GM23338 (cell line): ENCODE measurements around the gene PARVA. TPM values are rescaled to one million over a fixed set of nuclear protein-coding genes. Genes with fewer than 3 reads are reported as not detected.

Experiments used
- ATAC-seq: fragments of 200-7000 bp; cut with Tn5 transposase; 3 replicates; pipeline ENCODE4 v1.9.1; 2020
- DNase-seq: peaks from one replicate; pipeline ENCODE4 v3.0.0-alpha.2; 2015; ENCODE audit warnings: low spot score
- H2AFZ ChIP-seq: fragments of 200-600 bp; sonication (generic); 2 replicates; pipeline ENCODE4 v1.8.0; 2016; ENCODE audit warnings: antibody characterized with exemption, mild to moderate bottlenecking, moderate library complexity
- H3F3A ChIP-seq: fragments of 200-600 bp; sonication (generic); replicated peaks from 2 replicates; pipeline ENCODE4 v1.8.0; 2017; ENCODE audit warnings: antibody characterized with exemption, mixed run types, low read depth
- H3K27ac ChIP-seq: fragments of 200-600 bp; sonication (generic); 2 replicates; pipeline ENCODE4 v1.6.1; 2016; ENCODE audit warnings: low read depth
- H3K27me3 ChIP-seq: fragments of 200-600 bp; sonication (generic); 2 replicates; pipeline ENCODE4 v1.8.0; 2016; ENCODE audit warnings: mild to moderate bottlenecking, mixed run types, moderate library complexity; ENCODE audit not compliant: insufficient read depth
- H3K36me3 ChIP-seq: fragments of 200-600 bp; sonication (generic); 2 replicates; pipeline ENCODE4 v1.8.0; 2016; ENCODE audit warnings: mild to moderate bottlenecking; ENCODE audit not compliant: insufficient read depth
- H3K4me1 ChIP-seq: fragments of 200-600 bp; sonication (generic); 2 replicates; pipeline ENCODE4 v1.8.0; 2016; ENCODE audit warnings: mild to moderate bottlenecking, moderate library complexity; ENCODE audit not compliant: insufficient read depth
- H3K4me2 ChIP-seq: fragments of 200-600 bp; sonication (generic); 2 replicates; pipeline ENCODE4 v1.7.1; 2017; ENCODE audit warnings: mixed run types
- H3K4me3 ChIP-seq: fragments of 200-600 bp; sonication (generic); 2 replicates; pipeline ENCODE4 v1.6.1; 2016; ENCODE audit warnings: mixed run types
- H3K79me2 ChIP-seq: fragments of 200-600 bp; sonication (generic); replicated peaks from 2 replicates; pipeline ENCODE4 v1.8.0; 2017; ENCODE audit warnings: mild to moderate bottlenecking; ENCODE audit not compliant: insufficient read depth
- H3K9me2 ChIP-seq: fragments of 200-600 bp; sonication (generic); 2 replicates; pipeline ENCODE4 v1.8.0; 2017; ENCODE audit not compliant: insufficient read depth
- H4K20me1 ChIP-seq: fragments of 200-600 bp; sonication (generic); replicated peaks from 2 replicates; pipeline ENCODE4 v1.8.0; 2017; ENCODE audit warnings: mild to moderate bottlenecking; ENCODE audit not compliant: insufficient read depth
- H3K27ac Mint-ChIP-seq: 2 replicates; pipeline ENCODE4 v1.8.0; 2020; ENCODE audit warnings: inconsistent platforms, mild to moderate bottlenecking, moderate library complexity, mixed read lengths
- H3K27me3 Mint-ChIP-seq: 3 replicates; pipeline ENCODE4 v1.8.0; 2022; ENCODE audit warnings: low read depth, mild to moderate bottlenecking, moderate library complexity, mixed read lengths, inconsistent platforms; ENCODE audit not compliant: insufficient read depth, poor library complexity
- H3K36me3 Mint-ChIP-seq: 3 replicates; pipeline ENCODE4 v1.8.0; 2021; ENCODE audit warnings: low read depth, mild to moderate bottlenecking, inconsistent platforms, moderate library complexity, mixed read lengths
- H3K4me1 Mint-ChIP-seq: 3 replicates; pipeline ENCODE4 v1.8.0; 2020; ENCODE audit warnings: mild to moderate bottlenecking, inconsistent platforms, mixed read lengths
- H3K4me3 Mint-ChIP-seq: 3 replicates; pipeline ENCODE4 v1.8.0; 2021; ENCODE audit warnings: moderate library complexity, mild to moderate bottlenecking, inconsistent platforms, mixed read lengths
- H3K9me3 Mint-ChIP-seq: 3 replicates; pipeline ENCODE4 v1.8.0; 2020; ENCODE audit warnings: moderate library complexity, mild to moderate bottlenecking, inconsistent platforms, mixed read lengths
- CREB1 ChIP-seq: fragments of 250-450 bp; sonication (Bioruptor Pico); IDR thresholded peaks from 2 replicates; pipeline ENCODE4 v1.5.0; 2020; ENCODE audit warnings: low read depth, mild to moderate bottlenecking, moderate library complexity
- EZH2phosphoT487 ChIP-seq: fragments of 200-600 bp; sonication (generic); IDR thresholded peaks from one replicate; pipeline ENCODE4 v1.8.1; 2018; ENCODE audit warnings: antibody characterized with exemption; ENCODE audit not compliant: unreplicated experiment
- JUNB ChIP-seq: IDR thresholded peaks from one replicate; pipeline ENCODE4 v1.6.1; 2016; ENCODE audit warnings: antibody characterized with exemption; ENCODE audit not compliant: unreplicated experiment
- NANOG ChIP-seq: IDR thresholded peaks from 2 replicates; pipeline ENCODE4 v1.6.1; 2016; ENCODE audit warnings: antibody characterized with exemption, borderline replicate concordance
- POLR2AphosphoS5 ChIP-seq: IDR thresholded peaks from 2 replicates; pipeline ENCODE4 v1.6.1; 2016; ENCODE audit warnings: antibody characterized with exemption, low read depth
- STAT1 ChIP-seq: IDR thresholded peaks from one replicate; pipeline ENCODE4 v1.6.1; 2016; ENCODE audit warnings: antibody characterized with exemption; ENCODE audit not compliant: unreplicated experiment
- ZNF114 ChIP-seq: fragments of 250-450 bp; sonication (Bioruptor Pico); IDR thresholded peaks from 2 replicates; pipeline ENCODE4 v1.5.0; 2020; ENCODE audit warnings: mild to moderate bottlenecking, moderate library complexity
- polyA plus RNA-seq: library from polyadenylated mRNA; unstranded; fragments of >200 nt; fragmentation: Nextera tagmentation; extraction: Ambion mirVana; gene quantifications from 2 replicates; pipeline ENCODE4 v1.2.1, GENCODE V29; 2016
- total RNA-seq: library from RNA; depleted of rRNA; stranded (reverse); fragments of >200 nt; shearing (Covaris generic); gene quantifications from 2 replicates; pipeline ENCODE4 v1.2.3, GENCODE V29; 2014
- TF ChIP-seq, protein P1 (sequence below): IDR thresholded peaks from 2 replicates; pipeline ENCODE4 v1.6.1; 2016; ENCODE audit warnings: antibody characterized with exemption
- TF ChIP-seq, protein P2 (sequence below), 2 experiments: fragments of 200-600 bp in 1 of 2; sonication (generic) in 1 of 2; conservative IDR thresholded peaks; 2 replicates each; pipeline versions ENCODE4 v1.5.1 to v1.6.1; 2016 to 2017; ENCODE audit warnings: antibody characterized with exemption in 2 of 2, low read depth in 2 of 2, mild to moderate bottlenecking in 2 of 2, moderate library complexity in 1 of 2
- TF ChIP-seq, protein P3 (sequence below): IDR thresholded peaks from one replicate; pipeline ENCODE4 v1.6.1; 2018; ENCODE audit warnings: antibody characterized with exemption; ENCODE audit not compliant: unreplicated experiment

PARVA gene
- total and polyA plus RNA-seq, 2 experiments from 2014 or later: 5.8 to 6.9 TPM

DNA sequence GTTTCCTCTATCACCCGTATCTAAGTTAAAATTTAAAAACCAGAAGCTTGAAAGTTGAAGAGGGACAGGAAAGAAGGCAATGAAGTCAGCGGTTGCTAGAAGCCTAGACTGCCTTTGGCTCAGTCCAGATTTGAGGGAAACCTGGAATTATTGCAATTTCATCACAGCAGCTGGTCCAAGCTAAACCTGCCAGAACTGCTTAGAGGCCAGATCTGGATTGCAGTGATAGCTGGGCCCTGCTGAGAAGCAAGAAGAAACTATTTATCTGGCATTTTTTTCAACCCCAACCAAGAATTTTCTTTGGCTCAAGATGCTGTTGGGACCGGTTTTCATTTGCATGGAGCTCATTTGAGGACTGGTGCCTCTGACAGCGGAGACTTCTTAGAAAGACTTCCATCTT is 175.3 kb downstream of the PARVA start:
- H3K27ac Mint-ChIP-seq: no peak overlapping the region
- Histone ChIP-seq H3K79me2 (no peaks in the 10 kb centered on the region), H3K27me3 (no peaks in the 10 kb centered on the region), H3K4me3 (no peak overlapping the region), H4K20me1 (no peaks in the 10 kb centered on the region), H3K4me1 (peaks cover 6% of the 10 kb centered on the region; the same call in 1 of the 2 replicates), H3K27ac (no peak overlapping the region), H3K36me3 (no peaks in the 10 kb centered on the region), H3K9me2 (peaks cover 12% of the 10 kb centered on the region; the same call in 1 of the 2 replicates), H2AFZ (no peak overlapping the region), H3K4me2 (no peak overlapping the region), H3F3A (no peaks in the 10 kb centered on the region)
- no peak for DNase-seq
- peaks cover 21% of the 10 kb centered on the region for H3K4me1 Mint-ChIP-seq
- TF ChIP-seq POLR2AphosphoS5 (no peak), NANOG (no peak), JUNB (no peak), ZNF114 (CRISPR knock-in tag) (no peak), EZH2phosphoT487 (no peak), CREB1 (CRISPR knock-in tag) (no peak), STAT1 (no peak)
- TF ChIP-seq, protein P1, sequence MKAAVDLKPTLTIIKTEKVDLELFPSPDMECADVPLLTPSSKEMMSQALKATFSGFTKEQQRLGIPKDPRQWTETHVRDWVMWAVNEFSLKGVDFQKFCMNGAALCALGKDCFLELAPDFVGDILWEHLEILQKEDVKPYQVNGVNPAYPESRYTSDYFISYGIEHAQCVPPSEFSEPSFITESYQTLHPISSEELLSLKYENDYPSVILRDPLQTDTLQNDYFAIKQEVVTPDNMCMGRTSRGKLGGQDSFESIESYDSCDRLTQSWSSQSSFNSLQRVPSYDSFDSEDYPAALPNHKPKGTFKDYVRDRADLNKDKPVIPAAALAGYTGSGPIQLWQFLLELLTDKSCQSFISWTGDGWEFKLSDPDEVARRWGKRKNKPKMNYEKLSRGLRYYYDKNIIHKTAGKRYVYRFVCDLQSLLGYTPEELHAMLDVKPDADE: no peak
- TF ChIP-seq, protein P2, sequence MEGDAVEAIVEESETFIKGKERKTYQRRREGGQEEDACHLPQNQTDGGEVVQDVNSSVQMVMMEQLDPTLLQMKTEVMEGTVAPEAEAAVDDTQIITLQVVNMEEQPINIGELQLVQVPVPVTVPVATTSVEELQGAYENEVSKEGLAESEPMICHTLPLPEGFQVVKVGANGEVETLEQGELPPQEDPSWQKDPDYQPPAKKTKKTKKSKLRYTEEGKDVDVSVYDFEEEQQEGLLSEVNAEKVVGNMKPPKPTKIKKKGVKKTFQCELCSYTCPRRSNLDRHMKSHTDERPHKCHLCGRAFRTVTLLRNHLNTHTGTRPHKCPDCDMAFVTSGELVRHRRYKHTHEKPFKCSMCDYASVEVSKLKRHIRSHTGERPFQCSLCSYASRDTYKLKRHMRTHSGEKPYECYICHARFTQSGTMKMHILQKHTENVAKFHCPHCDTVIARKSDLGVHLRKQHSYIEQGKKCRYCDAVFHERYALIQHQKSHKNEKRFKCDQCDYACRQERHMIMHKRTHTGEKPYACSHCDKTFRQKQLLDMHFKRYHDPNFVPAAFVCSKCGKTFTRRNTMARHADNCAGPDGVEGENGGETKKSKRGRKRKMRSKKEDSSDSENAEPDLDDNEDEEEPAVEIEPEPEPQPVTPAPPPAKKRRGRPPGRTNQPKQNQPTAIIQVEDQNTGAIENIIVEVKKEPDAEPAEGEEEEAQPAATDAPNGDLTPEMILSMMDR (conservative IDR thresholded peaks at IDR 0.05; ENCODE audit: low read depth in 2 of 2): no peak
- TF ChIP-seq, protein P3, sequence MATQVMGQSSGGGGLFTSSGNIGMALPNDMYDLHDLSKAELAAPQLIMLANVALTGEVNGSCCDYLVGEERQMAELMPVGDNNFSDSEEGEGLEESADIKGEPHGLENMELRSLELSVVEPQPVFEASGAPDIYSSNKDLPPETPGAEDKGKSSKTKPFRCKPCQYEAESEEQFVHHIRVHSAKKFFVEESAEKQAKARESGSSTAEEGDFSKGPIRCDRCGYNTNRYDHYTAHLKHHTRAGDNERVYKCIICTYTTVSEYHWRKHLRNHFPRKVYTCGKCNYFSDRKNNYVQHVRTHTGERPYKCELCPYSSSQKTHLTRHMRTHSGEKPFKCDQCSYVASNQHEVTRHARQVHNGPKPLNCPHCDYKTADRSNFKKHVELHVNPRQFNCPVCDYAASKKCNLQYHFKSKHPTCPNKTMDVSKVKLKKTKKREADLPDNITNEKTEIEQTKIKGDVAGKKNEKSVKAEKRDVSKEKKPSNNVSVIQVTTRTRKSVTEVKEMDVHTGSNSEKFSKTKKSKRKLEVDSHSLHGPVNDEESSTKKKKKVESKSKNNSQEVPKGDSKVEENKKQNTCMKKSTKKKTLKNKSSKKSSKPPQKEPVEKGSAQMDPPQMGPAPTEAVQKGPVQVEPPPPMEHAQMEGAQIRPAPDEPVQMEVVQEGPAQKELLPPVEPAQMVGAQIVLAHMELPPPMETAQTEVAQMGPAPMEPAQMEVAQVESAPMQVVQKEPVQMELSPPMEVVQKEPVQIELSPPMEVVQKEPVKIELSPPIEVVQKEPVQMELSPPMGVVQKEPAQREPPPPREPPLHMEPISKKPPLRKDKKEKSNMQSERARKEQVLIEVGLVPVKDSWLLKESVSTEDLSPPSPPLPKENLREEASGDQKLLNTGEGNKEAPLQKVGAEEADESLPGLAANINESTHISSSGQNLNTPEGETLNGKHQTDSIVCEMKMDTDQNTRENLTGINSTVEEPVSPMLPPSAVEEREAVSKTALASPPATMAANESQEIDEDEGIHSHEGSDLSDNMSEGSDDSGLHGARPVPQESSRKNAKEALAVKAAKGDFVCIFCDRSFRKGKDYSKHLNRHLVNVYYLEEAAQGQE: no peak
- no peak overlapping the region for H3K4me3 Mint-ChIP-seq
- no peaks in the 10 kb centered on the region for H3K27me3 Mint-ChIP-seq
- peaks cover 2% of the 10 kb centered on the region; the same call in 2 of the 3 replicates for H3K9me3 Mint-ChIP-seq
- ATAC-seq: no peak
- H3K36me3 Mint-ChIP-seq: no peaks in the 10 kb centered on the region; the same call in 1 of the 3 replicates

DNA sequence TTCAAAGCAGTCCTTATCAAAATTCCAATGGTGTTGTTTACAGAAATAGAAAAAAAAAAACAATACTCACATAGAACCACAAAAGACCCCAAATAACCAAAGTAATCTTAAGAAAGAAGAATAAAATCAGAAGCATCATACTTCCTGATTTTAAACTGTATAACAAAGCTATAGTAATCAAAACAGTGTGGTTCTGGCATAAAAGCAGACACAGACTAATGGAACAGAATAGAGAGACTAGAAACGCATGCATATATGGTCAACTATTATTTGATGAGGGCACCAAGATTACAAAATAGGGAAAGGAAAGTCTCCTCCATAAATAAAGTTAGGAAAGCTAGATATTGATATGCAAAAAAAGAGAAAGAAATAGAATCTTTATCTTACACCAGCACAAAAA is 176.8 kb downstream of the PARVA start:
- no peak overlapping the region for H3K4me3 ChIP-seq
- ATAC-seq: no peak
- H3K79me2 ChIP-seq: no peaks in the 10 kb centered on the region
- Mint-ChIP-seq H3K4me1 (peaks cover 22% of the 10 kb centered on the region), H3K4me3 (no peak overlapping the region), H3K27ac (no peak overlapping the region), H3K27me3 (peaks cover 1% of the 10 kb centered on the region), H3K9me3 (peaks cover 2% of the 10 kb centered on the region; the same call in 2 of the 3 replicates), H3K36me3 (no peaks in the 10 kb centered on the region; the same call in 1 of the 3 replicates)
- H3F3A ChIP-seq: no peaks in the 10 kb centered on the region
- H3K4me2 ChIP-seq: no peak overlapping the region
- DNase-seq: no peak
- H3K36me3 ChIP-seq: no peaks in the 10 kb centered on the region
- no peaks in the 10 kb centered on the region for H3K27me3 ChIP-seq
- peaks cover 6% of the 10 kb centered on the region; the same call in 1 of the 2 replicates for H3K4me1 ChIP-seq
- H3K27ac ChIP-seq: no peak overlapping the region
- no peaks in the 10 kb centered on the region for H4K20me1 ChIP-seq
- no peak overlapping the region for H2AFZ ChIP-seq
- peaks cover 9% of the 10 kb centered on the region; the same call in 1 of the 2 replicates for H3K9me2 ChIP-seq
- TF ChIP-seq EZH2phosphoT487: no peak
- TF ChIP-seq, protein P1: no peak
